ENCODE measurements around the gene TRMT10C. TPM values are rescaled to one million over a fixed set of nuclear protein-coding genes. Genes with fewer than 3 reads are reported as not detected.

The TRMT10C gene
- total RNA-seq, 1 donor from 2014 or later = 14.6 TPM

Other genes starting within 250 kb of the TRMT10C start
- gene IMPG2, start 241.3 kb upstream of the TRMT10C start, total RNA-seq = 0.08 TPM
- 7.4 TPM for gene SENP7, start 48.7 kb upstream of the TRMT10C start, total RNA-seq
- gene PCNP, start 12.3 kb downstream of the TRMT10C start, total RNA-seq = 94.5 TPM
- gene ZBTB11, start 115.3 kb downstream of the TRMT10C start, total RNA-seq = 10.0 TPM
- gene RPL24, start 124.8 kb downstream of the TRMT10C start, total RNA-seq = 942 TPM
- gene CEP97, start 162.7 kb downstream of the TRMT10C start, total RNA-seq = 4.6 TPM
- 1.8 TPM for gene NXPE3, start 217.3 kb downstream of the TRMT10C start, total RNA-seq